HG02884 (cell line): ENCODE data around the gene ZBTB47.

Experiments
- ATAC-seq: cut with Tn5 transposase; IDR thresholded peaks from one replicate; pipeline ENCODE4 v1.9.1; 2021; ENCODE audit warnings: mild to moderate bottlenecking, moderate library complexity; ENCODE audit not compliant: unreplicated experiment

The ZBTB47 gene

DNA sequence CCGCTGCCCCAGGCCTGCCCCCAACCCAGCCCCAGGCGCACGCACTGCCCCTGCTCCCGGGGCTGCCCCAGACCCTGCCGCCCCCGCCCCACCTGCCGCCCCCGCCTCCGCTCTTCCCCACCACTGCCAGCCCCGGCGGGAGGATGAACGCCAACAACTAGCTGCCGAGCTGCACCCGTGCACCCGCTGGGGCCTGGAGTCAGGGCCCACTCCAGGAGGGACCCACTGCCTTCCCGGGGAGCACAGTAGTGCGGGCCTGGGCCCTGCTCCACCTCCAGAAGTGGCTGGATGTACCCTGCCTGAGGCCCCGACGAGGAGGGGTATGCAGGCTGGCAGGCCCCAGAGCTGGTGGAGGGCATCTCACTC, 10.9 kb downstream of the ZBTB47 start:
- ATAC-seq: no peak

GRCh38 chr3:42665050-42665878, 11.8 kb downstream of the ZBTB47 start:
- ATAC-seq: no peak

- ATAC-seq: no peak
Observed at GRCh38 chr3:42666022-42666421, 12.5 kb downstream of the ZBTB47 start.

DNA sequence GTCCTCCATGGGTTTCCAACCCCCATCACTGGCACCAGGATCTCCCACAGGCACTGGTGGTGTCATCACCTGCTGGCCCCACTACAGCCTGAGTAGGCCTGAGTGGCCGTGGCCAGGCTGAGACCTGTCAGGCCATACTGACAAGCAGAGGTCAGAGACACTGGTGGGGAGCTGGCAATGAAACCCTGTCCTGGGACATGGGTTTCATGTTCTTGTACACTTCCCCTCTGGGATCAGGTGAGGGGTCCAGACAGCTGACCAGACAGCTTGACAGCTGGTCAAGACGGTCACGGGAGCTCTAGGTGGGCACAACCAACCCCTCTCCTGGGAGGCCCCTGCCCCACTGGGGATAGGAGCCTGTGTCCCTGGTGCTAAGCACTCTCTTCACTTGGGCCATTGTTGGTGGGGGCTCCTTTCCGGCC, 13.1 kb downstream of the ZBTB47 start:
- no peak for ATAC-seq

DNA sequence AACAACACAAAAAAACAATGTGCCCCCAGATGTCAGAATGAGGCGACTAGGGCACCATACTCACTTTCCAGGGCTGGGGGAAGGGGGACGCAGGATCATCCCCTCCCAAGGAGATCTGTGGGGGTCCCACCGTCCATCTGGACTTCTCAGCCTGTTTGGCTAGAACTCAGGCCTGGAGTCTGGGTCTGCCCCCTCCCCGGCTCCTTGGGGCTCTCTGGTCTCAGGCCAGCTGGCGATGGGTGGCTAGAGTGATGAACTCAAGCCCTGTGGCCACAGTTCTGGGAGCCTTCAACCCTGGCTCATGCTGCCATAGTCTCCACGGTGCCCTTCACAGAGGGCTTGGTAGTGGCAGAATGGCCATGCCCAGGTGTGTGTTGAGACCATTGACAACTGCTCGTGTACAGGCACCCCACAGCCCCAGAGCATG, 13.6 kb downstream of the ZBTB47 start:
- ATAC-seq: no peak

DNA sequence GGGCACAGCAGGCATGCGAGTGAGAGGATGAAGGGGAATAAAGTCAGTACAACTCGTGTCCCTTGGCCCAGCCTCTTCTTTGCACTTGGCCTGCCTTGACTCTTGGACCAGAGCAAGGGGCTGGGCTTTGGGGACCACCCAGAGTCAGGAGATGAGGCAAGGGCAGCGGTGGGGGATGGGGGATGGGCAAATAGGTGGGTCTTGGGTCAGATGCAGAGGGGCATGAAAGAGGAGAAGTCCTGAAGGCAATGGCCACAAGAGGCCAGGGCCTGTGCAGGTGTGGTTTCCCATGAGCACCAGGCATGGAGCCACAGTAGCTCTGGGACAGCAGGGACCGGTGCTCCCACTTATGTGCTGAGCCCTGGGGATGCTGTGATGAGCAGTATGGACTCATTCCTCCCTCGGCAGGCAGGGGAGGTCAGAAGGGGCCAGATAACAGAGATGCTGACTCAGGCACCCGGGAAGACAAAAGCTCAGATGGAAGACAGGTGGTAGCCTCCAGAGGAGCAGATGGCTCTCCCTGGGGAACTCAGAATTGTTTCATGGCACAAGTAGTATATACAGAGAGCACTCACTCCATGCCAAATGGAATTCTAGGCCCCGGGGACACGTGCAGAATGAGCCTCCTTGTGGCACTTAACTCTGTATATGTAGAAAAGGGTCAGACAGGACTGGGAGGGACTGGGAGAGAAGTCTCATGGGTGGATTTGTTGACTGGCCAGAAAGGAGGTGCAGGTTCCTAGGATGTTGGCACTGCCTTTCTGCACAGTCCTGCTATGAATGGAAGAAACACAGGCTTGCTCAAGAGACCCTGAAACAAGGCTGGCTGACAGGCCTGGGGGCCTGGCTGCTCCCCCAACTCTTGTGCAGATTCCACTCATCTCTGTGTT, 14.3 kb downstream of the ZBTB47 start:
- ATAC-seq: no peak

DNA sequence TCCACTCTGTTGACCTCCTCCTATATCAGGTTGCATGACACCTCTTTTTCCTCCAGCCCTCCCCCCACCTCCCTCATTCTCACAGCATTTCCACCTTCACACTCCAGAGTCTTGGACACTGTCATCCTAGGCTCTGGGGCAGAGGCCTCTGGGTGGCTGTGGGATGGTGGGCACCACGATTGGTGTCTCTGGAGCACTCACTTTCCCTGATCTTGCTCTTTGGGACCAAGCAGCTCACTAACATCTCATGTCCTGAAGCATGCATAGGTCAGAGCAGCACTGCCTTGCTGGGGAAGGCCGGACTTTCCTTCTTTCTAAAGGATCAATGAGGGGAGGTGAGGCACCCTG, 14.9 kb downstream of the ZBTB47 start:
- ATAC-seq: no peak

GRCh38 chr3:42668793-42669217, 15.3 kb downstream of the ZBTB47 start:
- ATAC-seq: no peak

DNA sequence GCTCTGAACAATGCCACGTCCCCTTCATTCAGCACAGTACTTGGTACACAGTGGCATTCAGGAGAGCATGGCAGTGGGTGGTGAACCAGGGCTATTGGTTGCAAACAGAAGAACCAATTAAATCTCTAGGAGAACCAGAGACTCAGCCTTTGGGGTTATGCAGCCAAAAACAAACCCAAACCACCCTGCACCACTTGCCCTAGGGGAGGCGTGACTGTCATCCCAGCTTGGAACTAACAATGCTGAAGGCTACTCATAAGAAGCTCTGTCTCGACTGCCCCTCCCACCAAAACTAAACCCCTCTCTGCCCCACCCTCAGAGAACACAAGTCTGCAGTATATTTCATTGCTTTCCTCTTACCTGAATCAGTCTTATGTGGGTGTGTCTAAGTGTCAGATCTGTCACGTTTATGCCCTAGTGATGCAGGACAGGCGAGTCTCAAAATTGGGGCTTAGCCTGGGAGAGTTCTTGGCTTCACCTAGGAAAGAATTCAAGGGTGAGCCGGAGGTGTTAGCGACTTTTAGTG, 16.6 kb downstream of the ZBTB47 start:
- no peak for ATAC-seq

DNA sequence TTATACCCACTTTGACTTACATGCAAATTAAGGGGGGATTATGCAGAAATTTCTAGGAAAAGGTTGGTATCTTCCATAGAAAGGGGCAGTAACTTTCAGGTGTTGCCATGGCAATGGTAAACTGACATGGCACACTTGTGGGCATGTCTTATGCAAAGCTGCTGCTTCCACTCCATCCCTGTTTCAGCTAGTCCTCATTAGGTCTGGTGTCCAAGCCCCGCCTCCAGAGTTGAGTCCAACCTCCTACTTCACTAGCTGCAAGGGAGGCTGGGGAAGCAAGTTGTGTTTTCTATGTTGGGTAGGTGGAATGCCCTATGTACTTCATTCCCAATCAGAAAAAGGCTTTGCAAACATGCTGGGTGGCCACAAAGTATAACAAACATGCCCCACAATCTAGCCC, 17.2 kb downstream of the ZBTB47 start:
- no peak for ATAC-seq

- ATAC-seq: no peak
Observed at GRCh38 chr3:42672515-42672914, 19.0 kb downstream of the ZBTB47 start.

GRCh38 chr3:42673082-42673481, 19.6 kb downstream of the ZBTB47 start:
- ATAC-seq: no peak

DNA sequence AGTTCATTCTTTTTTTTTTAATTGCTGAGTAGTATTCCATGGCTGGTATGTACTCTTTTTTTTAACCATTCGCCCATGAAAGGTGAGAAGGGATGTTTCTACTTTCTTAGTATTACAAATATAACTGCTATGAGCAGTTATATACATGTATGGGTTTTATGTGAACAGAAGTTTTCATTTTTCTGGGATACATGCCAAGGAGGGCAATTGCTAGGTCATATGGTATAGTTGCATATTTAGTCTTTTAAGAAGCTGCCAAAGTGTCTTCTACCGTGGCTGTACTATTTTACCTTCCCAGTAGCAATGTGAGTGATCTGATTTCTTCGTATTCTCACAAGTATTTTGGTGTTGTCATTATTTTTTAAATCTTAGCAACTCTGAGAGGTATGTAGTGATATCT, 20.6 kb downstream of the ZBTB47 start:
- no peak for ATAC-seq

- ATAC-seq: no peak
Observed at GRCh38 chr3:42675909-42676308, 22.4 kb downstream of the ZBTB47 start.

- ATAC-seq: no peak
Observed at GRCh38 chr3:42678447-42678846, 24.9 kb downstream of the ZBTB47 start.

DNA sequence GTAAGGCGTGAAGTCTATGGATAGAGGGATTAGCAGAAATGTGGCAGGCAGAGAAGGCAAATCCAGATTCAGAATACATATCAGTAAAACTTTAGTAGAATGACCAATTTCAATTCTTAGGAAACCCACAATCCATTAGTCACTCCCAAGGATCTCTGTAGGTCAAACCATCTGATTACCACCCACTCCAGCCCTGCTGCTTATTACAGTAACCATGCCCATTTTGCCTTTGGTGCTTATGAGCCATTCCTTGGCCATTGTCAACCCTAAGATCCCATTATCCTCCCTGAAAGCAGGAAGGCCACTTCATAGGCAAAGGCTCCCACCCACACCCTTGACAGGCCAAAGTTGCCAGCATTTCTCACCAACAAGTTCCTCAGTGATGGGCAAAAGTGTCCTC, 26.8 kb downstream of the ZBTB47 start:
- no peak for ATAC-seq

DNA sequence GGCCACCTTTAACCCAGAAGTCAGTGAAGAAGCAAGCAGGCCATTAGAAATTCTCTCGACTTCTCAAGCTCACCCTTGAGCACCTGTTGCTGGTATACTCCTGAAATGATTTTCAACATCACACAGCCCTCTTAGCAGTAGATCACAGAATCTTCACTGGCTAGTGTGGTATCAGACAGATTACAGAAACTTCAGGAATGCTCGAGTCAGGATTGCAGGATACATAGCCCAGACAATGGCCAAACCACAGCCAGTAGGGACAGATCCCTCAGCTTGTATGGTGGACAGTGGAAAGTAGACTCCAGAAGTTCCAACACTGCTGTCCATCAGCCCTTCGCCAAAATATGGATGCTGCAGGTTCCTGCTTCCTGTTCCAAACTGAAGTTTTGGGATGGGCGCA, 27.3 kb downstream of the ZBTB47 start:
- no peak for ATAC-seq

- no peak for ATAC-seq
Observed at GRCh38 chr3:42681361-42682038, 28.0 kb downstream of the ZBTB47 start.

DNA sequence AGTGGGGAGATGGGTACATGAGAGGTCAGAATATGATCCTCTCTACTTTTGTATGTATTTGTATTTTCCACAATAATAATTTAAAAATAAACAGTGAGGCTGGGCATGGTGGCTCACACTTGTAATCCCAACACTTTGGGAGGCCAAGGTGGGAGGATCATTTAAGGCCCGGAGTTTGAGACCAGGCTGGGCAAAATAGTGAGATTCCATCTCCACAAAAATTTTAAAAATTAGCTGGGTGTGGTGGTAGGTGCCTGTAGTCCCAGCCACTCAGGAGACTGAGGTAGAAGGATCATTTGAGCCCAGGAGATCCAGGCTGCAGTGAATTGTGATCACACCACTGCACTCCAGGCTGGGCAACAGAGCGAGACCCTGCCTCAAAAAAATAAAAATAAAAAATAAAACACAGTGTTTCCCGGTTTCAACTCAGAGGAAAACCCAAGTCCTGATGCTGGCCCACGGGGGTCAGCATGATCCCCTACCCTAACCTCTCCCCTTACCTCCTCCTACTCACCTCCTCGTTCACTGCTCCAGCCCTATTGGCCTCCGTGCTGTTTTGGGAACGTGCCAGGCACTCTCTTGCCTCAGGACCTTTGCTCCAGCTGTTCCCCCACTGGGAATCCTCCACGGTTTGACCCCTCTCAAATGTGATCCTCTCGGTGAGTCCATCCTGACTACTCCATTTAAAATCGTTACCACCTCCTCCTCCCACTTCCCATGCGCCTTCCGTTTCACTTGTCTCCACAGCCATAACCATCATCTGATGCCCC, 29.0 kb downstream of the ZBTB47 start:
- no peak for ATAC-seq

- no peak for ATAC-seq
Observed at GRCh38 chr3:42683875-42684598, 30.5 kb downstream of the ZBTB47 start.
